ENCODE measurements around the gene MLPH.

MLPH gene

DNA sequence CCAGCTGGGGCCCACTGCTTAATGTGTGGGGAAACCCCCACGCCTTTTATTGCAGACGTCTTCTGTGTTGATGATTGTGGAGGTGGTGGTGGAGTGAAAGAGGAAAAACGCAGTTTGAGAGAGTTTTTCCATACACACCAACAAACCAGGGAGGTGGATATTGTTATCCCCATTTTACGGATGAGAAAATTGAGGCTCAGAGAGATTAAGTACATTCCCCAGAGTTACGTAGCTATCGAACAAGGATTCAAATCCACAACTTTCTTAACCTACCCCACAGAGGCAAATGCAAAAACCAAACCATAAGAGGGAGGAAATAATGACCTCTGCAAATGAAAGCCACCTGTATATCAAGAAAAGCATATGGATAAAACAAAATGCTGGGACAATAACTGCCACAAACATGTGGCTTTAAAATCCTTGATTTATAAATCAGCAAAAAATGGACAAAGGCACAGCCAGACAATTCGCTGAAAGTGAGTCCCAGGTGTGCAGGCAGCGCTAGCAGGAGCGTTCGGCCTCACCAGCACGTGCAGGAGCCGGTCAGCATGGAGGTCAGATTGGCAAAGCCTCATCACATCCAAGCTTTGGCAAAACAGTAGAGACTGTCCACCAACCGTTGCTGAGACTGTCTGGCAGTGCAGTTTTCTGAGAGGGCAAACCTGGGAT is 116.1 kb downstream of the MLPH start:
- DNase-seq (ENCODE audit: low read depth in 2 of 2) = no peak

DNA sequence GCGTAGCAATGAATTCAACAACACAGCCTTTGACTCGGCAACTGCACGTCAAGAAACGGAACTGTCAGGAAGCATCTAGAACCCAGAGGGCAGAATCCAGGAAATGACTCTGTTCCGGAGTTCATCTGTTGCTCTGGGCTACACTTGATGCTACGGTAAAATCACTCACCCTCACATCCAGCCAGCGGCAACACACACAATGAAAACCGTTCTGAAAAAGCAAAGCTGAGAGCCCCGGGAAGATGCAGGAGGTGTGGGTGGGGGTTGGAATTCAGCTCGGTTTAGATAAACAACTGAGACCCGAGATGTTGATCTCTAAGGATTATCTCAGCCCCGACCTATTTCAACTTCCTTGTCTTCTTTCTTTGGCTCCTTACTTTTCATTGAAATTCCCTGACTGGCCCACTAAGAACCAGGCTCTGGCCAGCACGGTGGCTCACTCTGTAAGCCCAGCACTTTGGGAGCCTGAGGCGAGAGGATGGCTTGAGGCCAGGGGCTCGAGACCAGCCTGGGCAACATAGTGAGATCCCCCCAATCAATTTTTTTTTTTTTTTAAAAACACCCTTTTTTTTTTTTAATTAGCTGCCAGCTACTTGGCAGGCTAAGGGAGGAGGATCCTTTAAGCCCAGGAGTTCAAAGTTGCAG is 116.8 kb downstream of the MLPH start:
- peak in 1 of 2 donors; percentile 9 for DNase-seq (ENCODE audit: low read depth in 2 of 2)

DNA sequence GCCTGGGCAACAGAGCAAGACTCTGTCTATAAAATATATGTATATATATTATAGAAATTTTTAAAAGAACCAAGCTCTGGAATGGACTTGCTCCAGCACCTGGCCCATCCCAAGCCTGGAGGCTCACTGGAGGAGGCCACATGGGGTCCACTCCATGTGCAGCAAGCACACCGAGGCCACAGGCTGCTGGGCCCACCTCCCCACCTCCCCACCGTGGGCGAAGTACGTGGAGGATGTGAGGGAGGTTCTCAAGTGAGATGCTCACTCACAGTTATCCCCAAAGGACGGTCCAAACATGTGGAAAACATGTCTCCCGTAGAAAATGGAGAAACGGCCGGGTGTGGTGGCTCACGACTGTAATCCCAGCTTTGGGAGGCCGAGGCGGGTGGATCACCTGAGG is 117.3 kb downstream of the MLPH start:
- no peak for DNase-seq (ENCODE audit: low read depth in 2 of 2)
